NCI-H1436 (cell line): ENCODE results near the gene PLA2G1B.

Source experiments
- DNase-seq: peaks from one replicate; lab custom pipeline; 2025; lab: John Stamatoyannopoulos, UW

PLA2G1B gene

GRCh38 chr12:120327593-120327992 lies at the start of gene PLA2G1B:
Gene PLA2G1B, minus strand, starts transcription at chr12:120327779. Its CDS starts 26 bp downstream, at chr12:120327753.
- no peak for DNase-seq

GRCh38 chr12:120376934-120377572 lies 49.5 kb upstream of the PLA2G1B start:
- DNase-seq, result no peak

GRCh38 chr12:120376416-120376815 lies 48.8 kb upstream of the PLA2G1B start:
- no peak for DNase-seq

- DNase-seq, result no peak
These were observed 48.4 kb upstream of the PLA2G1B start for GRCh38 chr12:120376009-120376408.

GRCh38 chr12:120373683-120374082 lies 46.1 kb upstream of the PLA2G1B start:
- no peak for DNase-seq

- no peak for DNase-seq
These were observed 43.0 kb upstream of the PLA2G1B start for GRCh38 chr12:120370343-120371243.

GRCh38 chr12:120369603-120370342 lies 42.2 kb upstream of the PLA2G1B start:
- DNase-seq, result no peak

- DNase-seq, result no peak
These were observed 41.4 kb upstream of the PLA2G1B start, which contains the start of gene MSI1 for GRCh38 chr12:120368789-120369602. Gene MSI1, minus strand, starts transcription at chr12:120369164. Its CDS starts 73 bp downstream, at chr12:120369091.

- DNase-seq, result no peak
These were observed 40.6 kb upstream of the PLA2G1B start for GRCh38 chr12:120367924-120368788.

- peak; percentile 19 for DNase-seq
These were observed 39.8 kb upstream of the PLA2G1B start for GRCh38 chr12:120367233-120367923.

GRCh38 chr12:120366845-120367232 lies 39.3 kb upstream of the PLA2G1B start:
- DNase-seq, result no peak

GRCh38 chr12:120366341-120366705 lies 38.7 kb upstream of the PLA2G1B start:
- no peak for DNase-seq

GRCh38 chr12:120365675-120366340 lies 38.2 kb upstream of the PLA2G1B start:
- no peak for DNase-seq

GRCh38 chr12:120364487-120364886 lies 36.9 kb upstream of the PLA2G1B start:
- no peak for DNase-seq

- no peak for DNase-seq
These were observed 35.8 kb upstream of the PLA2G1B start for GRCh38 chr12:120363274-120363855.

GRCh38 chr12:120362516-120363273 lies 35.1 kb upstream of the PLA2G1B start:
- peak; percentile 50 for DNase-seq

GRCh38 chr12:120361506-120362208 lies 34.1 kb upstream of the PLA2G1B start:
- peak; percentile 96 for DNase-seq

GRCh38 chr12:120359128-120359527 lies 31.5 kb upstream of the PLA2G1B start:
- no peak for DNase-seq
